Stimulated activated CD8-positive, alpha-beta memory T cell treated with anti-CD3 and anti-CD28 coated beads, Interleukin-4, amount 100 ng/mL, for 1 hour (primary cell): Measurements from ENCODE around the gene ZMIZ2.
"Not testable (repeated sequence)": the region's sequence is repeated elsewhere in the genome, so short reads cannot be mapped to it uniquely, and the experiment has no call there.

Experiments
- DNase-seq, 2 donors: peaks; one replicate each; pipeline ENCODE4 v3.0.0-alpha.2; 2020; ENCODE audit warnings: low read depth in 2 of 2, low spot score in 1 of 2

The ZMIZ2 gene

GRCh38 chr7:44769776-44770294 lies 21.2 kb downstream of the ZMIZ2 start:
- DNase-seq, result no peak

GRCh38 chr7:44771358-44771757 lies 22.7 kb downstream of the ZMIZ2 start:
- no peak for DNase-seq

- no peak for DNase-seq
Observed at GRCh38 chr7:44772440-44772839, 23.8 kb downstream of the ZMIZ2 start.

- DNase-seq, result no peak
Observed at GRCh38 chr7:44772867-44773266, 24.2 kb downstream of the ZMIZ2 start.

GRCh38 chr7:44774486-44774885 lies 25.8 kb downstream of the ZMIZ2 start:
- DNase-seq, result not testable (repeated sequence)

- DNase-seq, result no peak
Observed at GRCh38 chr7:44775383-44776107, 26.9 kb downstream of the ZMIZ2 start.

GRCh38 chr7:44776211-44776610 lies 27.6 kb downstream of the ZMIZ2 start:
- no peak for DNase-seq

- no peak for DNase-seq
Observed at GRCh38 chr7:44782460-44782859, 33.8 kb downstream of the ZMIZ2 start.

- DNase-seq, result no peak
Observed at GRCh38 chr7:44783407-44783806, 34.8 kb downstream of the ZMIZ2 start.

- no peak for DNase-seq
Observed at GRCh38 chr7:44784364-44784763, 35.7 kb downstream of the ZMIZ2 start.

GRCh38 chr7:44785218-44785617 lies 36.6 kb downstream of the ZMIZ2 start:
- DNase-seq, result not testable (repeated sequence)

GRCh38 chr7:44787041-44787440 lies 38.4 kb downstream of the ZMIZ2 start:
- no peak for DNase-seq

- DNase-seq, result no peak
Observed at GRCh38 chr7:44787762-44788161, 39.1 kb downstream of the ZMIZ2 start.

- DNase-seq, result no peak
Observed at GRCh38 chr7:44789990-44790389, 41.3 kb downstream of the ZMIZ2 start.

GRCh38 chr7:44791278-44792219 lies 42.9 kb downstream of the ZMIZ2 start:
- DNase-seq, result no peak

GRCh38 chr7:44793919-44794318 lies 45.3 kb downstream of the ZMIZ2 start:
- DNase-seq, result no peak

- no peak for DNase-seq
Observed at GRCh38 chr7:44794331-44794730, 45.7 kb downstream of the ZMIZ2 start.

- no peak for DNase-seq
Observed at GRCh38 chr7:44796034-44796503, 47.4 kb downstream of the ZMIZ2 start.

- DNase-seq, result peak; percentile 96 to 98
Observed at GRCh38 chr7:44796504-44797328, 48.1 kb downstream of the ZMIZ2 start, which contains the start of gene PPIA. PPIA (plus strand) TSS chr7:44796681; CDS start chr7:44796725, 44 bp downstream.

- peak; percentile 49 to 65 for DNase-seq
Observed at GRCh38 chr7:44797329-44798258, 48.9 kb downstream of the ZMIZ2 start.
